Right lobe of liver (tissue), 4 donors: Measurements from ENCODE around the gene CD244.

Source experiments
- CTCF ChIP-seq, 4 donors: fragments of 200-600 bp in 3 of 4; fragments of 450-650 bp in 1 of 4; IDR thresholded peaks; one replicate each; pipeline versions ENCODE4 v1.5.1 to v1.8.0; 2016 to 2022; ENCODE audit warnings: antibody characterized with exemption in 4 of 4, mild to moderate bottlenecking in 2 of 4
- POLR2A ChIP-seq: fragments of 450-650 bp; IDR thresholded peaks from one replicate; pipeline ENCODE4 v1.6.1; 2017; ENCODE audit warnings: antibody characterized with exemption, mild to moderate bottlenecking
- donor health status: DM: no; HTN: no; CAD: no.
- donor health status: DM: no; HTN: no; CAD: no.
- donor health status: DM: no; HTN: yes; CAD: no.

- TF ChIP-seq CTCF (IDR thresholded peaks at IDR 0.05): no peak
- no peak for TF ChIP-seq POLR2A
Measured at GRCh38 chr1:160823296-160823695, 39.4 kb downstream of the CD244 start.
